ENCODE data around the gene PLCH1. TPM values are rescaled to one million over a fixed set of nuclear protein-coding genes. Genes with fewer than 3 reads are reported as not detected.

PLCH1 gene
- polyA plus RNA-seq, 1 donor (not counting 4 experiments of a cell fraction or from before 2014, with no cell fraction given): 0.05 TPM

DNA sequence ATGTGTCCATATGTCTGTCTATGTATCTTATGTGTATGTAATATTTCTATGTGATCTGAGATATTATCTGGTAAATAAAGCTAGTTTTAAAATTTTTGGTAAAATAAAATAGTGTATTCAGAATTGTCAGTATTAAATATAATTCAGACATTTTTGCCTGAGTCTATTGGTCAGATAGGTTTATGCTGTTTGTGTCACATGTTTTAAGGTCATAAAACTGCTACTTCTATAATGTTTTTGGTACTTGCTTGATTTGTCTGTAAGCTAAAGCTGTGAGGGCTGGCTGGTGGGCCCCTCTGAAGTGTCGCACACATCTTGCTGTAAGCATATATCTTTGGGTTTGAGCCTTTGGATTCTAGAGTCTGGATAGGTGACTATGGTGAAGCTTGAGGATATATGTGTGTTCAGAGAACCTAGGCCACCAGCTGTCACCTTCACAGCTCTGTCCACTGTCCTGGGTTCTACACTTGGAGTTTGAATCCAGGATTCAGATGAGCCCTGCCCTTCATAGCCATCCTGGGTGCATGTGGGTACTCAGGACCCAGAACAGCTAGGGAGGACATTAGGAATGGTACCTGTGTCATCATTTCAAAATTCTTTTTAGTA is 379.6 kb downstream of the PLCH1 start:
- Histone ChIP-seq H3K4me3 (ENCODE audit: control insufficient read depth in 2 of 3, extremely low read depth in 1 of 3, insufficient read depth in 2 of 3, low read depth in 1 of 3, low read length in 3 of 3) (no peak overlapping the region), H3K9me1 (ENCODE audit: control insufficient read depth, extremely low read depth, insufficient read depth, low read length) (no peaks in the 10 kb centered on the region), H3K27ac (ENCODE audit: control insufficient read depth, insufficient read depth, low read length) (no peak overlapping the region), H3K4me2 (ENCODE audit: control insufficient read depth, extremely low read depth, insufficient read depth, low read depth, low read length) (no peak overlapping the region), H3K4me1 (ENCODE audit: control insufficient read depth, extremely low read depth, insufficient read depth, low read length) (no peaks in the 10 kb centered on the region), H3K79me2 (ENCODE audit: control insufficient read depth, insufficient read depth, low read length) (no peaks in the 10 kb centered on the region), H3K27me3 (ENCODE audit: control insufficient read depth, extremely low read depth, insufficient read depth, low read length) (no peaks in the 10 kb centered on the region), H3K36me3 (ENCODE audit: control insufficient read depth in 2 of 2, extremely low read depth in 1 of 2, insufficient read depth in 2 of 2, low read length in 2 of 2) (no peaks in the 10 kb centered on the region), H2AFZ (ENCODE audit: control insufficient read depth, low read length) (no peak overlapping the region), H4K20me1 (ENCODE audit: control insufficient read depth, extremely low read depth, insufficient read depth, low read length) (no peaks in the 10 kb centered on the region), H3K9me3 (ENCODE audit: control insufficient read depth, low read depth, low read length) (no peaks in the 10 kb centered on the region), H3K9ac (ENCODE audit: control insufficient read depth, extremely low read depth, insufficient read depth, low read length) (no peak overlapping the region)
- TF ChIP-seq, protein P1, sequence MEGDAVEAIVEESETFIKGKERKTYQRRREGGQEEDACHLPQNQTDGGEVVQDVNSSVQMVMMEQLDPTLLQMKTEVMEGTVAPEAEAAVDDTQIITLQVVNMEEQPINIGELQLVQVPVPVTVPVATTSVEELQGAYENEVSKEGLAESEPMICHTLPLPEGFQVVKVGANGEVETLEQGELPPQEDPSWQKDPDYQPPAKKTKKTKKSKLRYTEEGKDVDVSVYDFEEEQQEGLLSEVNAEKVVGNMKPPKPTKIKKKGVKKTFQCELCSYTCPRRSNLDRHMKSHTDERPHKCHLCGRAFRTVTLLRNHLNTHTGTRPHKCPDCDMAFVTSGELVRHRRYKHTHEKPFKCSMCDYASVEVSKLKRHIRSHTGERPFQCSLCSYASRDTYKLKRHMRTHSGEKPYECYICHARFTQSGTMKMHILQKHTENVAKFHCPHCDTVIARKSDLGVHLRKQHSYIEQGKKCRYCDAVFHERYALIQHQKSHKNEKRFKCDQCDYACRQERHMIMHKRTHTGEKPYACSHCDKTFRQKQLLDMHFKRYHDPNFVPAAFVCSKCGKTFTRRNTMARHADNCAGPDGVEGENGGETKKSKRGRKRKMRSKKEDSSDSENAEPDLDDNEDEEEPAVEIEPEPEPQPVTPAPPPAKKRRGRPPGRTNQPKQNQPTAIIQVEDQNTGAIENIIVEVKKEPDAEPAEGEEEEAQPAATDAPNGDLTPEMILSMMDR (optimal IDR thresholded peaks at IDR 0.05 in 1 of 3, IDR thresholded peaks at IDR 0.05 in 1 of 3, conservative IDR thresholded peaks at IDR 0.05 in 1 of 3; ENCODE audit: extremely low read depth in 1 of 3, insufficient read depth in 2 of 3, low read length in 3 of 3): no peak
- no peak for TF ChIP-seq EZH2 (IDR thresholded peaks at IDR 0.05; ENCODE audit: low read length)
- DNase-seq (ENCODE audit: low read depth, low spot score) (no peak), FAIRE-seq (no peak)
- dilution Hi-C loops (cut with MboI; ENCODE audit: extremely low pct_ligation_motif_present, low sequenced_read_pairs): no loop called here

DNA sequence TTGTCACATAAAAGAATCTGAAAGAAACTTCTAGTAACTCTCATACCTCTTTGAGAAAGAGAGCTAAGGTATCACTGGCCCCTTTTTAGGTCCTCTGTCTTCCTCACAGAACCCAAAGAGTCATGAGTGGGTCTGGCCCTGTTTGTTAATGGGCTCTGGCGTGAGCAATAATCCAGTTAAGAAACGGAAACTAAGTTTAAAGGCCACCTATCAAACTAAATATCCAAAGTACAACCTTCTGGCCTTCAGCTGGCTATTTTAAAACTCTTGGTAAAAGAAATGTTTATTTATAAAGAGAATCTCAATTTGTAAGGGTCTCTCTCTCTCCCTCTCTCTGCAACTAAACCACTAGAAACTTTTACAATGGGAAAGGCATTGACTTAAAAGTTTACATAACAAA is 380.4 kb downstream of the PLCH1 start:
- Histone ChIP-seq H2AFZ (ENCODE audit: control insufficient read depth, low read length) (no peak overlapping the region), H3K9ac (ENCODE audit: control insufficient read depth, extremely low read depth, insufficient read depth, low read length) (no peak overlapping the region), H3K4me3 (ENCODE audit: control insufficient read depth in 2 of 3, extremely low read depth in 1 of 3, insufficient read depth in 2 of 3, low read depth in 1 of 3, low read length in 3 of 3) (no peak overlapping the region), H3K27ac (ENCODE audit: control insufficient read depth, insufficient read depth, low read length) (no peak overlapping the region), H3K4me2 (ENCODE audit: control insufficient read depth, extremely low read depth, insufficient read depth, low read depth, low read length) (no peak overlapping the region), H3K9me1 (ENCODE audit: control insufficient read depth, extremely low read depth, insufficient read depth, low read length) (no peaks in the 10 kb centered on the region), H4K20me1 (ENCODE audit: control insufficient read depth, extremely low read depth, insufficient read depth, low read length) (no peaks in the 10 kb centered on the region), H3K9me3 (ENCODE audit: control insufficient read depth, low read depth, low read length) (no peaks in the 10 kb centered on the region), H3K27me3 (ENCODE audit: control insufficient read depth, extremely low read depth, insufficient read depth, low read length) (no peaks in the 10 kb centered on the region), H3K36me3 (ENCODE audit: control insufficient read depth in 2 of 2, extremely low read depth in 1 of 2, insufficient read depth in 2 of 2, low read length in 2 of 2) (no peaks in the 10 kb centered on the region), H3K79me2 (ENCODE audit: control insufficient read depth, insufficient read depth, low read length) (no peaks in the 10 kb centered on the region), H3K4me1 (ENCODE audit: control insufficient read depth, extremely low read depth, insufficient read depth, low read length) (no peaks in the 10 kb centered on the region)
- FAIRE-seq (no peak), DNase-seq (ENCODE audit: low read depth, low spot score) (no peak)
- dilution Hi-C loops (cut with MboI; ENCODE audit: extremely low pct_ligation_motif_present, low sequenced_read_pairs): no loop called here
- TF ChIP-seq, protein P1 (optimal IDR thresholded peaks at IDR 0.05 in 1 of 3, IDR thresholded peaks at IDR 0.05 in 1 of 3, conservative IDR thresholded peaks at IDR 0.05 in 1 of 3; ENCODE audit: extremely low read depth in 1 of 3, insufficient read depth in 2 of 3, low read length in 3 of 3): no peak
- TF ChIP-seq EZH2 (IDR thresholded peaks at IDR 0.05; ENCODE audit: low read length): no peak
